ENCODE measurements around the gene HLCS.
A peak's percentile ranks its signal among the peaks of the same experiment; 100 is the strongest.

HLCS gene

GRCh38 chr21:36861595-36862323 lies 104.7 kb downstream of the HLCS start:
- H3K36me3 ChIP-seq (ENCODE audit: control insufficient read depth in 2 of 2, insufficient read depth in 1 of 2, low read length in 2 of 2): no peaks in the 10 kb centered on the region
- TF ChIP-seq ZNF146 (tag by site-specific recombination; IDR thresholded peaks at IDR 0.05): peak; percentile 97
- TF ChIP-seq ZNF26 (tag by site-specific recombination; IDR thresholded peaks at IDR 0.05): no peak
- peaks cover 9% of the 10 kb centered on the region for H3K4me1 ChIP-seq (ENCODE audit: control insufficient read depth, insufficient read depth, low read length)
- POLR2A ChIA-PET: no interaction called here
- CTCF ChIA-PET: interaction anchor here (0.8 to 1.6 kb wide), 3 partner anchors 7 to 358 kb away, joined by 3 to 5 read pairs (median 3); no protein-coding TSS in a partner anchor
- H3K4me3 ChIP-seq (ENCODE audit: low read depth, low read length): no peak overlapping the region
- H3K27ac ChIP-seq (ENCODE audit: extremely low read depth, low read depth, low read length): no peak overlapping the region
- no peaks in the 10 kb centered on the region for H3K9me3 ChIP-seq (ENCODE audit: control insufficient read depth, insufficient read depth, low read depth, low read length)

- CTCF ChIA-PET: interaction anchor here (0.7 to 4.1 kb wide), 4 partner anchors 54 to 475 kb away, joined by 3 to 16 read pairs (median 5); no protein-coding TSS in a partner anchor
- no peaks in the 10 kb centered on the region for H3K36me3 ChIP-seq (ENCODE audit: control insufficient read depth in 2 of 2, insufficient read depth in 1 of 2, low read length in 2 of 2)
- peaks cover 9% of the 10 kb centered on the region for H3K4me1 ChIP-seq (ENCODE audit: control insufficient read depth, insufficient read depth, low read length)
- no peaks in the 10 kb centered on the region for H3K9me3 ChIP-seq (ENCODE audit: control insufficient read depth, insufficient read depth, low read depth, low read length)
- no peak overlapping the region for H3K27ac ChIP-seq (ENCODE audit: extremely low read depth, low read depth, low read length)
- H3K4me3 ChIP-seq (ENCODE audit: low read depth, low read length): no peak overlapping the region
- POLR2A ChIA-PET: interaction anchor here (1.4 kb wide), 1 partner anchor 56 kb away, joined by 4 read pairs; no protein-coding TSS in a partner anchor
- TF ChIP-seq ZNF596 (tag by site-specific recombination; IDR thresholded peaks at IDR 0.05): 0 out of 2 replicates have a peak, but pooled peaks have one; percentile 6
- TF ChIP-seq KLF10 (tag by site-specific recombination; IDR thresholded peaks at IDR 0.05): 0 out of 2 replicates have a peak, but pooled peaks have one; percentile 12
- no peak for TF ChIP-seq ZNF280D (tag by site-specific recombination; IDR thresholded peaks at IDR 0.05)
- TF ChIP-seq ZBTB48 (tag by site-specific recombination; IDR thresholded peaks at IDR 0.05): no peak
- no peak for TF ChIP-seq ZNF610 (tag by site-specific recombination; IDR thresholded peaks at IDR 0.05; ENCODE audit: borderline replicate concordance)
- TF ChIP-seq ZNF514 (tag by site-specific recombination; IDR thresholded peaks at IDR 0.05): no peak
- no peak for TF ChIP-seq YY1 (tag by site-specific recombination; IDR thresholded peaks at IDR 0.05)
- TF ChIP-seq PRDM6 (tag by site-specific recombination; IDR thresholded peaks at IDR 0.05): peak; percentile 98
- no peak for TF ChIP-seq ZNF677 (tag by site-specific recombination; IDR thresholded peaks at IDR 0.05)
- no peak for TF ChIP-seq KLF1 (tag by site-specific recombination; IDR thresholded peaks at IDR 0.05)
- TF ChIP-seq WT1 (tag by site-specific recombination; IDR thresholded peaks at IDR 0.05): 0 out of 2 replicates have a peak, but pooled peaks have one; percentile 7
- no peak for TF ChIP-seq ZNF302 (tag by site-specific recombination; IDR thresholded peaks at IDR 0.05; ENCODE audit: low read depth)
- TF ChIP-seq ZBTB7A (tag by site-specific recombination; IDR thresholded peaks at IDR 0.05; ENCODE audit: low read depth): no peak
- TF ChIP-seq ZNF202 (tag by site-specific recombination; IDR thresholded peaks at IDR 0.05; ENCODE audit: borderline replicate concordance): no peak
- TF ChIP-seq GLIS1 (tag by site-specific recombination; IDR thresholded peaks at IDR 0.05): 0 out of 2 replicates have a peak, but pooled peaks have one; percentile 22
- peak; percentile 57; the same call in 1 of the 2 replicates for TF ChIP-seq IKZF3 (tag by site-specific recombination; IDR thresholded peaks at IDR 0.05)
- no peak for TF ChIP-seq BCL11A (tag by site-specific recombination; IDR thresholded peaks at IDR 0.05; ENCODE audit: low read depth)
- 0 out of 2 replicates have a peak, but pooled peaks have one; percentile 21 for TF ChIP-seq ZXDB (tag by site-specific recombination; IDR thresholded peaks at IDR 0.05)
- no peak for TF ChIP-seq ZFP41 (tag by site-specific recombination; IDR thresholded peaks at IDR 0.05; ENCODE audit: borderline replicate concordance)
- TF ChIP-seq ZEB2 (tag by site-specific recombination; IDR thresholded peaks at IDR 0.05): peak; percentile 31; the same call in 1 of the 2 replicates
- no peak for TF ChIP-seq ZBTB6 (tag by site-specific recombination; IDR thresholded peaks at IDR 0.05)
- peak; percentile 92 for TF ChIP-seq OSR2 (tag by site-specific recombination; IDR thresholded peaks at IDR 0.05)
- no peak for TF ChIP-seq ZNF155 (tag by site-specific recombination; IDR thresholded peaks at IDR 0.05)
Observed at GRCh38 chr21:36860736-36861594, 105.5 kb downstream of the HLCS start.
